MM.1S (cell line): ENCODE data around the gene PRICKLE1.

Experiments
- CTCF ChIP-seq: fragments of 300-600 bp; sonication (generic); IDR thresholded peaks from 2 replicates; pipeline ENCODE4 v1.5.1; 2016; ENCODE audit warnings: antibody characterized with exemption, low read length, mixed read lengths
- EZH2 ChIP-seq: fragments of 300-600 bp; sonication (generic); optimal IDR thresholded peaks from 2 replicates; pipeline ENCODE3; 2017; ENCODE audit warnings: low read depth, mild to moderate bottlenecking, antibody characterized with exemption, low read length, mixed read lengths

GRCh38 chr12:42483521-42483790 is 106.1 kb downstream of the PRICKLE1 start:
- no peak for TF ChIP-seq CTCF
- no peak for TF ChIP-seq EZH2
